ENCODE data around the gene UBQLN4. TPM values are rescaled to one million over a fixed set of nuclear protein-coding genes. Genes with fewer than 3 reads are reported as not detected.

UBQLN4 gene
- total RNA-seq = 30.9 TPM

DNA sequence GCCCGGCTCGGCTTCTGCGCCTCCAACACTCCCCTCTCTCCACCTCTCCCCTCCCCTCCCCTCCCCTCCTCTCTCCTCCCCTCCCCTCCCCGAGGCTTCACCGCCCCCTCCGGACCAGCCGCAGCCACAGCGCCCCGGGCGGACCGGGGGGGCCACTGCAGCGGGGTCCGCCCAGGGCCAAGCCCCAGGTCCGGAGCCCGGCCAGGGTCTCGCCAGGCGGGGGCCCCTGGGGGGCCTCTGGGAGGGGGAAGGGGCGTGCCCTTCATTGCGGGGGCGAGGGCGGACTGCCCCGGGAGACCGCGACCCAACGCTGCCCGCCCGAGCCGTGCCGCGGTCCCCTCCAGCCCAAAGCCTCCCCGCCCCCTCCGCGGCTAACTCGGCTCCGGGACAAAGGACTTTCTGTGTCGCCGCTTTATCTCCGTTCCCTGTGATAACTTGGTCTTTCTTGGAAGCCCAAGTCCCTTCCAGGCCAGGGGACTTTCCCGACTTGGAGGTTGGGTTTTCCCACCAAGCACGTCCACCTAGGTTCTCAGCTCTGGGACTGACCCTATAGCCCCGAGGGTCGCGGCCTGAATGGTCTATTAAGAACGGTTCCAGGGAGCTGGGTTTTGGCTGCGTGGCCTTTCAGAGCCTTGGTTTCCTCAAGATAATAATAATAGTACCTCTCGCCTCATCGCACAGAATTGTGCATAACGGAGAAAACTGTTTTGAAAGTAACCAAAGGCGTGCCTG lies at the start of gene UBQLN4:
Gene UBQLN4 (minus strand): TSS at position 31 of the 732 bp plus-strand sequence. CDS start 97 bp downstream, outside the sequence.

DNA sequence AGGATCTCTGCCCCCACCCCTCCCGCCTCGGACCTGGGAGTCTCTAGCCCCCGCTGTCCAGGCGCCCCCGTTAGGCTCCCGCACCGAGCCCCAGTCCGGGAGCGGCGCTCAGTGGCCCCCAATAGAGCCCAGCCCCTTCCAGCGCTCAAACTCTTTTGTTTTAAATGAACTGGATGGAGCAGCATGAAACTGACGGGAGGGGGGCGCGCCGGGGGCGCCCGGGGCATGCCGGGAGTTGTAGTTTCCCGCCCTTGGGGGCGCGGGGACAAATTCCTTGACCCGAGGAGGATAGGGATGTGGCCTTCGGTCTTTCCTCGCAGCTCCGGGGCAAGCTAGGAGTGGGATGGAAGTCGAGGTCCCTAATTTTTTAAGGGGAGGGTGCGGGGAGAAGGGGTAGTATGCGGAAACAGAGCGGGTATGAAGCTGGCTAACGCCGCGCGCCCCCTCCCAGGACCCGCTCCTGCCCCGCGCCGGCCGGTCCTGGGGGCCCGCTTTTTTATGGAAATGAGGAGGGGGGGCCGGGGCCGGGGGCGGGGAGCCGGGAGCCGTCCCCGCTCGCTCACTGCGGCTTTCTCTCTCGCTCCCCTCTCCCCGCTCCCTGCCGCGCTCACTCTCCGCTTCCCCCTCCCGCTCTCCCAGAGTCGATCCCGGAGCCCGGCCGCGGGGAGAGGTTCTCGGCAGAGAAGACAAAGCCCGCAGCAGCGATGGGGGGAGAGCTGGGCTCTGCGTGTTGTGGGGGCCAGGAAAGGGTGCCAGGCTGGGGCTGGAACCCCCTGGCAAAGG lies 28.9 kb upstream of the UBQLN4 start, which contains the start of gene MEX3A:
Gene MEX3A (minus strand): TSS at position 157 of the 783 bp plus-strand sequence. CDS start 467 bp downstream, outside the sequence.

DNA sequence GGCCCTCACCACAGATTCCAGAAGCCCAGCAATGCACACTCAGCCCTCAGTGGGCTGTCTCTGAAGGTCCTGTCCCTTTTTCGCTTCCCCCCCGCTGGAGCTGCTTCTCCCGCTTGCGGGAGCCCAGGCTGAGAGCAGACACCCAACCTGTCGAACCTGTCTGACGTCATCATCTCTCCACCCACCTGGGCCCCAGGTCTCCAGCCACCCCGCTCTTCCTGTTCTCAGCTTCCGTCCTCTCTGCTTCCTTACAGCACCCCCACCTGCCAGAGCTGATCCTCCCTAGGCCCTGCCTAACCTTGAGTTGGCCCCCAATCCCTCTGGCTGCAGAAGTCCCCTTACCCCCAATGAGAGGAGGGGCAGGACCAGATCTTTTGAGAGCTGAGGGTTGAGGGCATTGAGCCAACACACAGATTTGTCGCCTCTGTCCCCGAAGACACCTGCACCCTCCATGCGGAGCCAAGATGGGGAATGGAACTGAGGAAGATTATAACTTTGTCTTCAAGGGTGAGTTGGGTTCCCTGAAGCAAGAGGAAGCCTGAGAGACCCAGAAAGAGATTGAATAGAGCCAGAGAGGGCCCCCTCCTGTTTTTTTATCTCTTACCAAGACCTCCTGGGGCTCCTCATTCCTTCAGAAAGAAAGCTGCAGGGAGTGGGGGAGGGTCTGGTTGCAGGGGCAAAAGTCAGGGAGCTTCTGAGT lies 7.5 kb upstream of the UBQLN4 start, which contains the start of gene RAB25:
Gene RAB25 (plus strand): TSS at position 224 of the 700 bp plus-strand sequence. CDS start 241 bp downstream, at position 465.

DNA sequence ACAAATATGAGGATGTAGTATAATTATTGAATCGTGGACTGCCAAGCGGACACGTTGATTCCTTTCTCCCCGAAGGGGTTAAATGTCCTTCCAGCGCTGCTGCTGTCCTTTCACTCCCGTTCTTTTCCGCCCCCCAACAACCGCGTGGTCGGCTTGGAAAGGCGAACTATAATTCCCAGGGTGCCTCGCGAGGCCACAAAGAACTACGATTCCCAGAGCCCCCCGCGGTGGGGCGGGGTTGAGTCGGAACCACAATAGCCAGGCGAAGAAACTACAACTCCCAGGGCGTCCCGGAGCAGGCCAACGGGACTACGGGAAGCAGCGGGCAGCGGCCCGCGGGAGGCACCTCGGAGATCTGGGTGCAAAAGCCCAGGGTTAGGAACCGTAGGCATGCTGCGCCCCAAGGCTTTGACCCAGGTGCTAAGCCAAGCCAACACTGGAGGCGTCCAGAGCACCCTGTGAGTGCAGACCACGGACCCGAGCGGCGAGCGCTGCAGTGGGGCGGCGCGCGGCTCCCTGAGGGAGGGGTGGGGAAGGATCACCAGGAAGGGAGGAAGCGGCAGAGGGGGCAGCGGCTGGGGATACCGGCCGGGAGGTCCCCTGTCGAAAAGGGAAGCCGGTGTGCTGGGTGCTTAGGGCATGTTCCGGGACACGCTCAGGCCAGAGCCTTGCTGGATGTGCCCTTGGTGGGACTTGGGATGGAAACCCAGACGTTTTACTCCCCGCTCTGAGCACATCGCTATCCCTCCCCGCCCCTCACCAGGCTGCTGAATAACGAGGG lies 1.1 kb upstream of the UBQLN4 start, which contains the start of gene LAMTOR2:
Gene LAMTOR2 (plus strand): TSS at position 283 of the 781 bp plus-strand sequence. CDS start 108 bp downstream, at position 391.

DNA sequence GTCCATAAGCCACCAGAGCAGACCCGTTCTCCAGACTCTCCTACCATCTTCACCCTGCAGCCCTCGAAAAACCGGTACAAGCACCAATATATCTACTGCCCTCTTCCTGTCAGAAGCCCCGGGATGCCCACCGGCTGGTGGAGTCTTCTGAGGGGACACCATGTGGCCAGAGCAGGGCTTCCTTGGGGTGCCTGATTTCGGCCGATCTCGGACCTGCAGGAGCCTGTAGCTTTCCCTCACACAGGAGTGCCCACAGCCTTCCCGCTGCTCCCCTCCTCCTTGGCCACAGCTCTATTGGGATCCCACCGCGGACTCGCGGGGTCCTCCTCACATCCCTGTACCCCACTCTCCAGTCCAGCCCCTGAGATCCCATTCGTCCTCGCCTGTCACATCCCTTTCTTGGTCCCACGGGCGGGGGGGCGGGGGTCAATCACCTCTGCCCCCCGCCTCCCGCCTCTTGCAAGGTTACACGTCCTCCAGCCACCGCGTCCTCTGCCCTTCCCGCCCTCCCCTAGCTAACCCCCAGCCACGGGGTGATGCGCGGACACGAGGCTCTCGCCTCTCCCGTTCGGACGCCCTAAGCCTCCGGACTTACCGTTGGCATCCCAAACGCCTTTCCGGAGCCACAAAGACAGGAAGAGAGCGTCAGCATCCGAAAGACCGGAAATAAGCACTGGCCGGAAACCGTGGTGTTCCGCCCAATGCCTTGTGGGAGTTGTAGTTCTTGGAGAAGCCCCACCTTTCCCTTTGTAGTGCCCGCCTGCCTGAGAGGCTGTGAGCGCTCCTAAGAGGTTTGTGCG lies 33.1 kb downstream of the UBQLN4 start, which contains the start of gene SSR2:
Gene SSR2 (minus strand): TSS at position 659 of the 800 bp plus-strand sequence. CDS start 784 bp downstream, outside the sequence.

Other genes starting within 250 kb of the UBQLN4 start
- gene GON4L, start 196.6 kb downstream of the UBQLN4 start, total RNA-seq = 47.7 TPM
- gene SYT11, start 194.2 kb downstream of the UBQLN4 start, total RNA-seq = 260 TPM
- 37.4 TPM for gene RIT1, start 142.4 kb downstream of the UBQLN4 start, total RNA-seq
- 33.4 TPM for gene KHDC4, start 119.4 kb downstream of the UBQLN4 start, total RNA-seq
- not detected for gene RXFP4, start 112.2 kb downstream of the UBQLN4 start, total RNA-seq
- 71.5 TPM for gene ARHGEF2, start 75.3 kb downstream of the UBQLN4 start, total RNA-seq
- gene SSR2, start 32.8 kb downstream of the UBQLN4 start, total RNA-seq = 137 TPM
- gene LAMTOR2, start 984 bp upstream of the UBQLN4 start, total RNA-seq = 55.8 TPM
- not detected for gene RAB25, start 7.4 kb upstream of the UBQLN4 start, total RNA-seq
- gene MEX3A, start 28.7 kb upstream of the UBQLN4 start, total RNA-seq = 33.4 TPM
- gene LMNA, start 60.9 kb upstream of the UBQLN4 start, total RNA-seq = 29.5 TPM
- 23.3 TPM for gene SEMA4A, start 99.8 kb upstream of the UBQLN4 start, total RNA-seq
- gene SLC25A44, start 140.3 kb upstream of the UBQLN4 start, total RNA-seq = 14.8 TPM
- gene PMF1, start 159.2 kb upstream of the UBQLN4 start, total RNA-seq = 33.7 TPM
- gene BGLAP, start 188.4 kb upstream of the UBQLN4 start, total RNA-seq = not detected
- 25.6 TPM for gene PAQR6, start 194.3 kb upstream of the UBQLN4 start, total RNA-seq
- 38.3 TPM for gene SMG5, start 229.0 kb upstream of the UBQLN4 start, total RNA-seq
- 2.1 TPM for gene TMEM79, start 230.5 kb upstream of the UBQLN4 start, total RNA-seq
- 11.5 TPM for gene GLMP, start 241.9 kb upstream of the UBQLN4 start, total RNA-seq
- 0.69 TPM for gene VHLL, start 245.5 kb upstream of the UBQLN4 start, total RNA-seq

All from diencephalon (tissue), 1 donor.